ENCODE results near the gene FRAT2.

- TF ChIP-seq GATA2 (IDR thresholded peaks at IDR 0.05; ENCODE audit: low read depth, low read length) (no peak), GATA3 (IDR thresholded peaks at IDR 0.05; ENCODE audit: low read depth, low read length) (no peak)
These were observed 744 bp downstream of the FRAT2 start for GRCh38 chr10:97333601-97334369.

All from SH-SY5Y (cell line).